ENCODE measurements around the gene EYA2.

DNA sequence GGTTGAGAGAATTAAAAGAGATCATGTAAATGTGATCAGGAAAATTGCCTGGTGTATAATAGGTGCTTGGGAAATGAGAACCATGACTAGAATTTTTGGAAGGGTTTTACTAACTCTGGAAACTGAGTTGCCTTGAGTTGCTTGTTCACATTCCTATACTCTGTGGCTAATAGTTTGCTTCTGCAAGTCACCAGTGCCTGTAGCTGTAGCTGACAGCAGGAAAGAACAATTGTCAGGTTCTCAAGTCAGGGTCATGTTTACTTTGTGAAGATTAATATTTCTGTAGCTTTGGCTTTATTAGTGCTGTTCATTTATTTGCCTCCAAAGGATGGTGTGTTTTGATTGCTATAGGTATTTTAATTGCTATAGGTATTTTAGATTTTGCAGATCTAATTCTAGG lies 86.5 kb downstream of the EYA2 start:
- TF ChIP-seq CTCF (conservative IDR thresholded peaks at IDR 0.05; ENCODE audit: low read depth, low read length) (no peak), EZH2 (IDR thresholded peaks at IDR 0.05; ENCODE audit: borderline replicate concordance, low read depth, low read length, poor library complexity, severe bottlenecking) (no peak)

Data from A673 (cell line).